GM20000 (cell line): ENCODE data around the gene OR2M3.

Experiments used
- DNase-seq: peaks from one replicate; pipeline ENCODE4 v3.0.0; 2012; ENCODE audit warnings: low spot score
- CTCF ChIP-seq: IDR thresholded peaks from 2 replicates; pipeline ENCODE4 v1.5.1; 2012; ENCODE audit warnings: mild to moderate bottlenecking, control low read depth; ENCODE audit errors: extremely low read depth, missing control alignments

The OR2M3 gene

GRCh38 chr1:248174521-248174920 is 22.5 kb upstream of the OR2M3 start, which contains the start of gene OR2M2:
OR2M2 (plus strand) TSS chr1:248174821; CDS start chr1:248179986, 5,165 bp downstream.
- no peak for TF ChIP-seq CTCF
- DNase-seq, result no peak

GRCh38 chr1:248183996-248184395 is 13.1 kb upstream of the OR2M3 start:
- DNase-seq, result no peak
- TF ChIP-seq CTCF, result no peak

- no peak for TF ChIP-seq CTCF
- no peak for DNase-seq
These were observed 9.7 kb upstream of the OR2M3 start for GRCh38 chr1:248187363-248187762.

- TF ChIP-seq CTCF, result no peak
- DNase-seq, result no peak
These were observed 8.0 kb upstream of the OR2M3 start for GRCh38 chr1:248189026-248189425.

- TF ChIP-seq CTCF, result no peak
- no peak for DNase-seq
These were observed 2.9 kb upstream of the OR2M3 start for GRCh38 chr1:248194117-248194516.

GRCh38 chr1:248215880-248216279 is 18.8 kb downstream of the OR2M3 start:
- DNase-seq, result no peak
- no peak for TF ChIP-seq CTCF

GRCh38 chr1:248225537-248225936 is 28.5 kb downstream of the OR2M3 start:
- no peak for DNase-seq
- TF ChIP-seq CTCF, result no peak

GRCh38 chr1:248229360-248229908 is 32.4 kb downstream of the OR2M3 start:
- no peak for TF ChIP-seq CTCF
- DNase-seq, result no peak
